ENCODE data around the gene ST8SIA1.
"Not testable (repeated sequence)": the region's sequence is repeated elsewhere in the genome, so short reads cannot be mapped to it uniquely, and the experiment has no call there.

The ST8SIA1 gene

GRCh38 chr12:22334410-22335100 is at the start of gene ST8SIA1:
ST8SIA1 (minus strand) TSS chr12:22334707; CDS start chr12:22334232, 475 bp downstream.
- no peak for DNase-seq (ENCODE audit: low spot score)

- DNase-seq (ENCODE audit: low spot score), result no peak
These were observed 45.5 kb upstream of the ST8SIA1 start for GRCh38 chr12:22380031-22380430.

- no peak for DNase-seq (ENCODE audit: low spot score)
These were observed 43.4 kb upstream of the ST8SIA1 start for GRCh38 chr12:22377731-22378496.

- not testable (repeated sequence) for DNase-seq (ENCODE audit: low spot score)
These were observed 42.2 kb upstream of the ST8SIA1 start for GRCh38 chr12:22376596-22377150.

- no peak for DNase-seq (ENCODE audit: low spot score)
These were observed 40.0 kb upstream of the ST8SIA1 start for GRCh38 chr12:22374508-22374907.

- DNase-seq (ENCODE audit: low spot score), result no peak
These were observed 37.9 kb upstream of the ST8SIA1 start for GRCh38 chr12:22372277-22372837.

- no peak for DNase-seq (ENCODE audit: low spot score)
These were observed 31.7 kb upstream of the ST8SIA1 start for GRCh38 chr12:22366181-22366580.

GRCh38 chr12:22361785-22362184 is 27.3 kb upstream of the ST8SIA1 start:
- no peak for DNase-seq (ENCODE audit: low spot score)

GRCh38 chr12:22360774-22361173 is 26.3 kb upstream of the ST8SIA1 start:
- no peak for DNase-seq (ENCODE audit: low spot score)

- no peak for DNase-seq (ENCODE audit: low spot score)
These were observed 23.0 kb upstream of the ST8SIA1 start for GRCh38 chr12:22357531-22357930.

- DNase-seq (ENCODE audit: low spot score), result no peak
These were observed 21.7 kb upstream of the ST8SIA1 start for GRCh38 chr12:22356231-22356630.

- no peak for DNase-seq (ENCODE audit: low spot score)
These were observed 20.6 kb upstream of the ST8SIA1 start for GRCh38 chr12:22355011-22355580.

- DNase-seq (ENCODE audit: low spot score), result no peak
These were observed 19.3 kb upstream of the ST8SIA1 start for GRCh38 chr12:22353615-22354325.

- DNase-seq (ENCODE audit: low spot score), result no peak
These were observed 16.4 kb upstream of the ST8SIA1 start for GRCh38 chr12:22350886-22351285.

- DNase-seq (ENCODE audit: low spot score), result no peak
These were observed 13.7 kb upstream of the ST8SIA1 start for GRCh38 chr12:22348208-22348607.

- no peak for DNase-seq (ENCODE audit: low spot score)
These were observed 5.6 kb upstream of the ST8SIA1 start for GRCh38 chr12:22340143-22340542.

- no peak for DNase-seq (ENCODE audit: low spot score)
These were observed 5.2 kb upstream of the ST8SIA1 start for GRCh38 chr12:22339691-22340090.

GRCh38 chr12:22335794-22336166 is 1.3 kb upstream of the ST8SIA1 start:
- DNase-seq (ENCODE audit: low spot score), result no peak

GRCh38 chr12:22333713-22334409 is 646 bp downstream of the ST8SIA1 start:
- no peak for DNase-seq (ENCODE audit: low spot score)

GRCh38 chr12:22333186-22333712 is 1.3 kb downstream of the ST8SIA1 start:
- DNase-seq (ENCODE audit: low spot score), result no peak

- DNase-seq (ENCODE audit: low spot score), result no peak
These were observed 2.3 kb downstream of the ST8SIA1 start for GRCh38 chr12:22332202-22332601.
